Activated T-helper 1 cell treated with Interleukin-2 at 50 U/mL for 16 hours (primary cell): Measurements from ENCODE around the gene ASPRV1.
"Not testable (repeated sequence)": the region's sequence is repeated elsewhere in the genome, so short reads cannot be mapped to it uniquely, and the experiment has no call there.

Experiments used
- DNase-seq: peaks from one replicate; pipeline ENCODE4 v3.0.0-alpha.2; 2020; ENCODE audit warnings: low read depth

ASPRV1 gene

GRCh38 chr2:69961496-69961895, at the start of gene ASPRV1:
Gene ASPRV1 (minus strand): TSS chr2:69961631. CDS start chr2:69961436, 195 bp downstream.
- DNase-seq = no peak

GRCh38 chr2:70010576-70011111, 49.2 kb upstream of the ASPRV1 start:
- no peak for DNase-seq

- no peak for DNase-seq
These were observed 48.5 kb upstream of the ASPRV1 start for GRCh38 chr2:70009762-70010575.

- no peak for DNase-seq
These were observed 46.9 kb upstream of the ASPRV1 start for GRCh38 chr2:70008290-70008689.

GRCh38 chr2:70007151-70007550, 45.7 kb upstream of the ASPRV1 start:
- no peak for DNase-seq

- DNase-seq = no peak
These were observed 45.0 kb upstream of the ASPRV1 start for GRCh38 chr2:70006447-70006784.

GRCh38 chr2:70005752-70006446, 44.5 kb upstream of the ASPRV1 start:
- DNase-seq = no peak

- DNase-seq = no peak
These were observed 43.8 kb upstream of the ASPRV1 start for GRCh38 chr2:70005216-70005615.

- DNase-seq = no peak
These were observed 41.8 kb upstream of the ASPRV1 start for GRCh38 chr2:70003093-70003830.

- no peak for DNase-seq
These were observed 40.9 kb upstream of the ASPRV1 start for GRCh38 chr2:70002241-70002899.

- not testable (repeated sequence) for DNase-seq
These were observed 39.1 kb upstream of the ASPRV1 start for GRCh38 chr2:70000529-70000928.

GRCh38 chr2:69998761-69999160, 37.3 kb upstream of the ASPRV1 start:
- DNase-seq = no peak

- no peak for DNase-seq
These were observed 35.8 kb upstream of the ASPRV1 start for GRCh38 chr2:69997015-69997830.

GRCh38 chr2:69995511-69995910, 34.1 kb upstream of the ASPRV1 start:
- DNase-seq = no peak

GRCh38 chr2:69994166-69994565, 32.7 kb upstream of the ASPRV1 start:
- DNase-seq = no peak

- DNase-seq = no peak
These were observed 32.3 kb upstream of the ASPRV1 start for GRCh38 chr2:69993708-69994107.

GRCh38 chr2:69993048-69993565, 31.7 kb upstream of the ASPRV1 start:
- no peak for DNase-seq

- no peak for DNase-seq
These were observed 31.0 kb upstream of the ASPRV1 start for GRCh38 chr2:69992310-69993047.

GRCh38 chr2:69989441-69990105, 28.1 kb upstream of the ASPRV1 start:
- DNase-seq = no peak

GRCh38 chr2:69989009-69989408, 27.6 kb upstream of the ASPRV1 start:
- no peak for DNase-seq
